Measurements from ENCODE around the gene KCNK1.

DNA sequence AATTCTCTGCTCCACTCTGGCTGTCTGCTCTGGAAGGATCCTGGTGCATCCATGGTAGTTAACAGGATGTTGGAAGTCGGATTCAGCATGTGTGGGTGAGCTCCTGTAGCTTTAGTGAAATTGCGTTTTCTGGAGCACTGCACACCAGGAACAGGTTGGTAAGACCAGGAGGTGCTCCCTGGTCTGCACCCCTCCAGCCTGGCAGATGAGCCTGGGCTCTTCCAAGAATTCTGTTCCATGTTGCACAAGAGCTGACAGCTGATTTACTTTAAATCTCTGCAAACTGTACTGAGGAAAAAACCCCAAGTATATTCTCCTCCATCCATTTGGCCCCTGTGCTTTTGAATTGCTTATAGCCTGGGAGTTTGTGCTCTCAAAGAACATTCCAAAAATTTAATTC lies 33.7 kb downstream of the KCNK1 start:
- TF ChIP-seq, protein P1, sequence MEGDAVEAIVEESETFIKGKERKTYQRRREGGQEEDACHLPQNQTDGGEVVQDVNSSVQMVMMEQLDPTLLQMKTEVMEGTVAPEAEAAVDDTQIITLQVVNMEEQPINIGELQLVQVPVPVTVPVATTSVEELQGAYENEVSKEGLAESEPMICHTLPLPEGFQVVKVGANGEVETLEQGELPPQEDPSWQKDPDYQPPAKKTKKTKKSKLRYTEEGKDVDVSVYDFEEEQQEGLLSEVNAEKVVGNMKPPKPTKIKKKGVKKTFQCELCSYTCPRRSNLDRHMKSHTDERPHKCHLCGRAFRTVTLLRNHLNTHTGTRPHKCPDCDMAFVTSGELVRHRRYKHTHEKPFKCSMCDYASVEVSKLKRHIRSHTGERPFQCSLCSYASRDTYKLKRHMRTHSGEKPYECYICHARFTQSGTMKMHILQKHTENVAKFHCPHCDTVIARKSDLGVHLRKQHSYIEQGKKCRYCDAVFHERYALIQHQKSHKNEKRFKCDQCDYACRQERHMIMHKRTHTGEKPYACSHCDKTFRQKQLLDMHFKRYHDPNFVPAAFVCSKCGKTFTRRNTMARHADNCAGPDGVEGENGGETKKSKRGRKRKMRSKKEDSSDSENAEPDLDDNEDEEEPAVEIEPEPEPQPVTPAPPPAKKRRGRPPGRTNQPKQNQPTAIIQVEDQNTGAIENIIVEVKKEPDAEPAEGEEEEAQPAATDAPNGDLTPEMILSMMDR (IDR thresholded peaks at IDR 0.05) = no peak
- TF ChIP-seq POLR2AphosphoS5 (IDR thresholded peaks at IDR 0.05) = no peak
- no peak for TF ChIP-seq POLR2A (IDR thresholded peaks at IDR 0.05; ENCODE audit: low read depth)
